Right lobe of liver (tissue), 6 donors: Measurements from ENCODE around the gene RASAL2. TPM values are rescaled to one million over a fixed set of nuclear protein-coding genes. Genes with fewer than 3 reads are reported as not detected.
A peak's percentile ranks its signal among the peaks of the same experiment; 100 is the strongest.

Source experiments
- ATAC-seq, 4 donors: fragments of 200-7000 bp; cut with Tn5 transposase; one replicate each; pipeline ENCODE4 v1.9.1; 2020; ENCODE audit warnings: mild to moderate bottlenecking in 4 of 4, moderate library complexity in 4 of 4
- DNase-seq, 3 donors: peaks; one replicate each; pipeline ENCODE4 v3.0.0-alpha.2; 2020
- H3K27ac ChIP-seq, 3 donors: fragments of 200-600 bp; one replicate each; pipeline ENCODE4 v1.8.0; 2022
- H3K27me3 ChIP-seq, 2 donors: fragments of 200-600 bp; one replicate each; pipeline ENCODE4 v1.8.0; 2022
- H3K36me3 ChIP-seq, 4 donors: fragments of 200-600 bp; sonication (generic) in 1 of 4; one replicate each; pipeline versions ENCODE4 v1.5.1 to v1.8.0; 2017 to 2022; ENCODE audit warnings: control low read depth in 1 of 4
- H3K4me1 ChIP-seq, 4 donors: fragments of 200-600 bp; sonication (generic) in 1 of 4; one replicate each; pipeline versions ENCODE4 v1.5.1 to v1.8.0; 2017 to 2022; ENCODE audit warnings: control low read depth in 1 of 4
- H3K4me3 ChIP-seq, 3 donors: fragments of 200-600 bp; one replicate each; pipeline ENCODE4 v1.8.0; 2022
- H3K9me3 ChIP-seq, 4 donors: fragments of 200-600 bp; sonication (generic) in 1 of 4; one replicate each; pipeline versions ENCODE4 v1.5.1 to v1.8.0; 2017 to 2022; ENCODE audit warnings: control low read depth in 1 of 4
- POLR2A ChIP-seq: fragments of 450-650 bp; IDR thresholded peaks from one replicate; pipeline ENCODE4 v1.6.1; 2017; ENCODE audit warnings: antibody characterized with exemption, mild to moderate bottlenecking
- WGBS: methylation state at CpG from one replicate; pipeline ENCODE4 v1.1.6; 2018; ENCODE audit warnings: low coverage, low lambda C conversion rate; ENCODE audit not compliant: insufficient coverage; ENCODE audit errors: missing lambda C conversion rate; 5-methylcytosine and 5-hydroxymethylcytosine counted together
- intact Hi-C, 2 donors: fragments of 100-400 bp; cut with DNase I; formaldehyde crosslinking; loops; one replicate each; pipeline versions ENCODE4 v1.11.2 to v1.14.1; 2022
- total RNA-seq, 6 experiments: library from RNA; depleted of rRNA in 2 of 6; stranded (reverse); fragments of >200 nt in 2 of 6; fragmentation: NEBNext Ultra II Directional in 3 of 6; extraction: Animal tissue kit (Norgen Biotek cat#: 25700) in 3 of 6; gene quantifications; one replicate each; pipeline versions ENCODE4 v1.1.0 to v1.2.4, GENCODE V29; 2016 to 2023
- TF ChIP-seq, protein P1 (sequence below), 4 donors: fragments of 200-600 bp in 3 of 4; fragments of 450-650 bp in 1 of 4; IDR thresholded peaks; one replicate each; pipeline versions ENCODE4 v1.5.1 to v1.8.0; 2016 to 2022; ENCODE audit warnings: antibody characterized with exemption in 4 of 4, mild to moderate bottlenecking in 2 of 4
- donor health status: DM: no; HTN: yes; CAD: no.
- donor health status: DM: no; HTN: no; CAD: no.
- donor health status: DM: no; HTN: no; CAD: no.
- donor health status: DM: no; HTN: yes; CAD: no.
- donor health status: DM: no; HTN: yes; CAD: no.

RASAL2 gene
- total RNA-seq, 6 experiments from 2014 or later: 3.6 to 6.0 (median 5.2) TPM

DNA sequence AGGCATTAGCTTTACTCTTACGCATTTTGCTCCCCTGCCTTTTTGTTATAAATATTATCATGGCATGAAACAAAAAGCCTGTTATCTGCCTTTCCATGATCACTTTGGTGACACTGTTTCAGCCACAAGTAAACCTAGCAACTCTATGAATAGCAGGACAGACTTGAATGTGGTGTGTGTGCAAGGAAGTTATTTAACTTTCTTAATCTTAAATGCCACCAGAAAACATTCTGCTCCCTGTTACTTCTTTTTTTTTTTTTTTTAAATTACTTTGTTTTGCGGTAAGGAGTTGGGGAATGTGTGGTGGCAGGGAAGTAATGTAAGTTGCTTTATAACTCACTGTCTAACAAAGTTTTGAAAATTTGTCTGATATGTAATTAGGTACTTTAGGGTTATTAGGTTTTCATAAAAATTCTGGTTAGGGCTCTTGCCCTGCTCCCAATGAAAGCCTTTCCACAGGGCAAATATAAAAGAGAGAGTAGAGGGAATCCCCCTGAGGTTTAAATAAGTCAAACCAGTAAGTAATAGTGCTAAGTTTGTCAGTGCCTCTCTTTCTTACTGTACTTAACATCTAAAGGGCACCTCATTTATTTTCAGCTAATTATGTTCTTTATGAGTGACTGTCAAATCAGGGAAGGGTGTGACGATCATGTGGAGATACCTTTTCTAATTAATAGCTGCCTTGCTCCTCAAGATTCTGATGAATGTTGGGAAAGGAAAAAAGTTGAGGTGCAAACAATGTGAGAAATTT lies 39.5 kb downstream of the RASAL2 start:
- TF ChIP-seq, protein P1, sequence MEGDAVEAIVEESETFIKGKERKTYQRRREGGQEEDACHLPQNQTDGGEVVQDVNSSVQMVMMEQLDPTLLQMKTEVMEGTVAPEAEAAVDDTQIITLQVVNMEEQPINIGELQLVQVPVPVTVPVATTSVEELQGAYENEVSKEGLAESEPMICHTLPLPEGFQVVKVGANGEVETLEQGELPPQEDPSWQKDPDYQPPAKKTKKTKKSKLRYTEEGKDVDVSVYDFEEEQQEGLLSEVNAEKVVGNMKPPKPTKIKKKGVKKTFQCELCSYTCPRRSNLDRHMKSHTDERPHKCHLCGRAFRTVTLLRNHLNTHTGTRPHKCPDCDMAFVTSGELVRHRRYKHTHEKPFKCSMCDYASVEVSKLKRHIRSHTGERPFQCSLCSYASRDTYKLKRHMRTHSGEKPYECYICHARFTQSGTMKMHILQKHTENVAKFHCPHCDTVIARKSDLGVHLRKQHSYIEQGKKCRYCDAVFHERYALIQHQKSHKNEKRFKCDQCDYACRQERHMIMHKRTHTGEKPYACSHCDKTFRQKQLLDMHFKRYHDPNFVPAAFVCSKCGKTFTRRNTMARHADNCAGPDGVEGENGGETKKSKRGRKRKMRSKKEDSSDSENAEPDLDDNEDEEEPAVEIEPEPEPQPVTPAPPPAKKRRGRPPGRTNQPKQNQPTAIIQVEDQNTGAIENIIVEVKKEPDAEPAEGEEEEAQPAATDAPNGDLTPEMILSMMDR (IDR thresholded peaks at IDR 0.05): no peak
- TF ChIP-seq POLR2A: no peak
- H3K27me3 ChIP-seq: no peaks in the 10 kb centered on the region
- intact Hi-C loops: no loop called here
- no peak overlapping the region for H3K27ac ChIP-seq
- ATAC-seq: peak in 1 of 4 donors; percentile 25
- no peak overlapping the region for H3K4me3 ChIP-seq
- no peaks in the 10 kb centered on the region for H3K9me3 ChIP-seq
- H3K36me3 ChIP-seq: no peaks in the 10 kb centered on the region
- no peak for DNase-seq
- H3K4me1 ChIP-seq: no peaks in the 10 kb centered on the region
- 67% methylated on average over 3 of the region's 3 CpGs for WGBS

DNA sequence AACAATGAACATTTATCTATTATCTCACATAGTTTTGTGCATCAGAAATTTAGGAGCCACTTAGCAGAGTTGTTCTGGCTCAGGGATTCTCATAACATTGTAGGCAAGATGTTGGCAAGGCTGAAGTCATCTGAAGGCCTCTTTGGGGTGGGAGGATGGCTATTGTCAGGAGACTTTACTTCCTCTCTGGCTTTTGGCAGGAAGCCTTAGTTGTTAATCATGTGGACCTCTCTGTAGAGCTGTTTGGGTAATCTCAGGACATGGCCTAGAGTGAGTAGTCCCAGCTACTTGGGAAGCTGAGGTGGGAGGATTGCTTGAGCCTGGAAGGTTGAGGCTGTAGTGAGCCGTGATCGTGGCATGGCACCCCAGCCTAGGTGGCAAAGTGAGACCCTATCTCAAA lies 40.2 kb downstream of the RASAL2 start:
- Histone ChIP-seq H3K36me3 (no peaks in the 10 kb centered on the region), H3K4me3 (no peak overlapping the region), H3K27me3 (no peaks in the 10 kb centered on the region), H3K9me3 (no peaks in the 10 kb centered on the region), H3K27ac (no peak overlapping the region), H3K4me1 (no peaks in the 10 kb centered on the region)
- intact Hi-C loops: no loop called here
- WGBS: 34% methylated on average over 2 of the region's 2 CpGs
- ATAC-seq (peak; percentile 52 to 82 (median 74)), DNase-seq (no peak)
- TF ChIP-seq POLR2A: no peak
- TF ChIP-seq, protein P1 (IDR thresholded peaks at IDR 0.05): no peak

DNA sequence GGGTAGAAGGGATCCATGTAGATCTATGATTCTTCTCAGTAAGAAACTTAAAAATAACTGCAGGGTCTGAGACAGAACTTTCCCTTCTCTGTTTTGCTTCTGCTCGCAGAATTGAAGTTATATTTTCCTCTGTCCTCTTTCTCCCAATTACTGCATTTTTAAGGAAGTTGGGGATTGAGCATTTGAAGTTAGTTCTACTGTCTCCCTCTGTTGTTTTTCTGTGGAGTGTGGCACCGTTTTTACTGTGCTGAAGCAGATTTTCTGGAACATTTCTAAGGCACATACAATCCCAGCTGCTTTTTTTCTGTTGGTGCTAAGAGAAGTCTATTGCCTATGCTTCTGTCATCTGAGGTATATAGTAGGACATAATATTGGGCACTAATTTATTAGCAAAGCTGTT lies 43.3 kb downstream of the RASAL2 start:
- no peak for DNase-seq
- Histone ChIP-seq H3K27me3 (no peaks in the 10 kb centered on the region), H3K9me3 (no peaks in the 10 kb centered on the region), H3K27ac (no peak overlapping the region), H3K36me3 (no peaks in the 10 kb centered on the region), H3K4me3 (no peak overlapping the region), H3K4me1 (no peaks in the 10 kb centered on the region)
- intact Hi-C loops: no loop called here
- peak in 3 of 4 donors; percentile 33 to 64 (median 45) for ATAC-seq
- TF ChIP-seq POLR2A: no peak
- TF ChIP-seq, protein P1 (IDR thresholded peaks at IDR 0.05): no peak
- WGBS: 18% methylated on average over 2 of the region's 2 CpGs

DNA sequence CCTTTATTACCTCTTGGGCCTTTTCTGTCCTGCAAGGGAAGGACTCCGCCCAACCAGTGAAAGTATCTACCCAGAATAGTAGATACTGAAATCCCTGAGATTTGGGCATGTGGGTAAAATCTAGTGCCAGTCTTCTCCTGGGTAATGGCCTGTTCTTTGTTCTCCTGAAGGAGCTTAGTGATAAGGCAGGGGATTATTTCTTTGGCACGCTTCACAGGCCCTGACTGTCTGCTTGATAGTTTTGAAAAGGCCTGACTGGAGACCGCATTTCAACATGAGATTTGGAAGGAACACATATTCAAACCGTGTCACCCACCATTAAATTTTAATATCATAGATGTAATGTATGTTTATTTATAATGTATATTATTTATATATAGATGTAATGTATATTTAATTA lies 48.9 kb downstream of the RASAL2 start:
- H3K4me3 ChIP-seq: no peak overlapping the region
- DNase-seq (no peak), ATAC-seq (no peak)
- H3K36me3 ChIP-seq: no peaks in the 10 kb centered on the region
- peaks cover 0 to 11% (median 0%) of the 10 kb centered on the region in 4 donors for H3K4me1 ChIP-seq
- intact Hi-C loops: no loop called here
- TF ChIP-seq, protein P1 (IDR thresholded peaks at IDR 0.05): no peak
- no peak for TF ChIP-seq POLR2A
- WGBS: 86% methylated on average over 3 of the region's 4 CpGs
- H3K27me3 ChIP-seq: no peaks in the 10 kb centered on the region
- H3K9me3 ChIP-seq: no peaks in the 10 kb centered on the region
- H3K27ac ChIP-seq: no peak overlapping the region
